Testis (tissue), 3 donors: ENCODE results near the gene NCK1. TPM values are rescaled to one million over a fixed set of nuclear protein-coding genes. Genes with fewer than 3 reads are reported as not detected.

Experiments used
- DNase-seq: peaks from one replicate; pipeline ENCODE4 v3.0.0-alpha.2; 2019
- H3K27ac ChIP-seq, 2 donors: fragments of 200-600 bp; sonication (generic); one replicate each; pipeline ENCODE4 v1.5.1; 2019
- H3K27me3 ChIP-seq: fragments of 200-600 bp; sonication (generic); one replicate; pipeline ENCODE4 v1.5.1; 2019
- H3K36me3 ChIP-seq: fragments of 200-600 bp; sonication (generic); one replicate; pipeline ENCODE4 v1.5.1; 2017; ENCODE audit warnings: low read depth; ENCODE audit errors: missing control alignments
- H3K4me1 ChIP-seq: fragments of 200-600 bp; sonication (generic); one replicate; pipeline ENCODE4 v1.5.1; 2019
- H3K4me3 ChIP-seq, 2 donors: fragments of 200-600 bp; sonication (generic); one replicate each; pipeline ENCODE4 v1.5.1; 2017 to 2019
- H3K9me3 ChIP-seq: fragments of 200-600 bp; sonication (generic); one replicate; pipeline ENCODE4 v1.5.1; 2017
- POLR2A ChIP-seq: fragments of 450-650 bp; IDR thresholded peaks from one replicate; pipeline ENCODE4 v1.6.1; 2017; ENCODE audit warnings: antibody characterized with exemption, mild to moderate bottlenecking, moderate library complexity
- WGBS, 2 donors: methylation state at CpG; one replicate each; pipeline ENCODE4 v1.1.5; 2018; 5-methylcytosine and 5-hydroxymethylcytosine counted together
- intact Hi-C: fragments of 100-400 bp; cut with DNase I; formaldehyde crosslinking; loops from one replicate; pipeline ENCODE4 v1.15.1; 2023; ENCODE audit warnings: low total_unique reads
- polyA plus RNA-seq: library from polyadenylated mRNA; stranded (reverse); fragments of 350-450 nt; fragmentation: Illumina TruSeq; extraction: RNeasy Lipid Tissue Mini Kit (QIAGEN cat#74804); gene quantifications from one replicate; pipeline ENCODE4 v1.2.3, GENCODE V29; 2014; ENCODE audit warnings: low read depth, low replicate concordance; ENCODE audit not compliant: insufficient read depth
- total RNA-seq, 2 donors: library from RNA; depleted of rRNA; stranded (reverse); fragments of >200 nt; gene quantifications; one replicate each; pipeline ENCODE4 v1.2.3, GENCODE V29; 2016
- TF ChIP-seq, protein P1 (sequence below), 3 experiments: fragments of 450-650 bp in 2 of 3; fragments of 200-600 bp in 1 of 3; sonication (generic) in 1 of 3; IDR thresholded peaks; one replicate each; pipeline ENCODE4 v1.5.1; 2016 to 2019; ENCODE audit warnings: antibody characterized with exemption in 3 of 3, mild to moderate bottlenecking in 2 of 3, moderate library complexity in 1 of 3

The NCK1 gene
- total and polyA plus RNA-seq, 3 donors from 2014 or later = 31.1 to 45.0 (median 42.7) TPM

DNA sequence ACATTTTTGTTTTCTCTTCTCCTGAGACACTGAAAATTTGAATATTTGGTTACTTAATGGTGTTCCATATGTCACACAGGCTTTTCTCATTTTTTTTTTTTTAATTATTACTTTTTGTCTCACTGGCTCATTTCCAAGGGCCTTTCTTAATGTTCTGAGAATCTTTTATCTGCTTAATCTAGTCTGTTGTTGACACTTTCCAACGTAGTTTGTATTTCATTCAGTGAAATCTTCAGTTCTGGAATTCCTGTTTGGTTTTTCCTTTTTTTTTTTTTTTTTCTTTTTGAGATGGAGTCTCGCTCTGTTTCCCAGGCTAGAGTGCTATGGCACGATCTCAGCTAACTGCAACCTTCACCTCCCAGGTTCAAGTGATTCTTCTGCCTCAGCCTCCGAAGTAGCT, 42.7 kb downstream of the NCK1 start:
- no peak for TF ChIP-seq POLR2A
- TF ChIP-seq, protein P1, sequence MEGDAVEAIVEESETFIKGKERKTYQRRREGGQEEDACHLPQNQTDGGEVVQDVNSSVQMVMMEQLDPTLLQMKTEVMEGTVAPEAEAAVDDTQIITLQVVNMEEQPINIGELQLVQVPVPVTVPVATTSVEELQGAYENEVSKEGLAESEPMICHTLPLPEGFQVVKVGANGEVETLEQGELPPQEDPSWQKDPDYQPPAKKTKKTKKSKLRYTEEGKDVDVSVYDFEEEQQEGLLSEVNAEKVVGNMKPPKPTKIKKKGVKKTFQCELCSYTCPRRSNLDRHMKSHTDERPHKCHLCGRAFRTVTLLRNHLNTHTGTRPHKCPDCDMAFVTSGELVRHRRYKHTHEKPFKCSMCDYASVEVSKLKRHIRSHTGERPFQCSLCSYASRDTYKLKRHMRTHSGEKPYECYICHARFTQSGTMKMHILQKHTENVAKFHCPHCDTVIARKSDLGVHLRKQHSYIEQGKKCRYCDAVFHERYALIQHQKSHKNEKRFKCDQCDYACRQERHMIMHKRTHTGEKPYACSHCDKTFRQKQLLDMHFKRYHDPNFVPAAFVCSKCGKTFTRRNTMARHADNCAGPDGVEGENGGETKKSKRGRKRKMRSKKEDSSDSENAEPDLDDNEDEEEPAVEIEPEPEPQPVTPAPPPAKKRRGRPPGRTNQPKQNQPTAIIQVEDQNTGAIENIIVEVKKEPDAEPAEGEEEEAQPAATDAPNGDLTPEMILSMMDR (IDR thresholded peaks at IDR 0.05) = no peak
- Histone ChIP-seq H3K27ac (no peak overlapping the region), H3K9me3 (no peaks in the 10 kb centered on the region), H3K4me1 (no peaks in the 10 kb centered on the region), H3K36me3 (no peaks in the 10 kb centered on the region), H3K4me3 (no peak overlapping the region), H3K27me3 (no peaks in the 10 kb centered on the region)
- intact Hi-C loops = no loop called here
- DNase-seq = no peak
- 71 to 75% methylated on average over 4 of the region's 4 CpGs for WGBS, 2 donors

DNA sequence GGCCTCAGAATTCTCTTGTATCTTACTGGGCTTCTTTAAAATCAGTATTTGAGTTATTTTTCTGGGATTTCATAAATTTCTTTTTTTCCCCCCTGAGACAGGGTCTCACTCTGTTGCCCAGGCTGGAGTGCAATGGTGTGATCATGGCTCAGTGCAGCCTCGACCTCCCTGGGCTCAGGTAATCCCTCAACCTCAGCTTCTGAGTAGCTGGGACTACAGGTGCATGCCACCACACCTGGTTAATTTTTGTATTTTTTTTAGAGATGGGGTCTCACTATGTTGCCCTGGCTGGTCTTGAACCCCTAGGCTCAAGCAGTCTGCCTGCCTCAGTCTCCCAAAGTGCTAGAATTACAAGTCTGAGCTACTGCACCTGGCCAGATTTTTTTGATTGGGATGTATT, 43.5 kb downstream of the NCK1 start:
- H3K27me3 ChIP-seq = no peaks in the 10 kb centered on the region
- no peak for TF ChIP-seq POLR2A
- TF ChIP-seq, protein P1 (IDR thresholded peaks at IDR 0.05) = no peak
- intact Hi-C loops = no loop called here
- no peaks in the 10 kb centered on the region for H3K9me3 ChIP-seq
- no peaks in the 10 kb centered on the region for H3K4me1 ChIP-seq
- 92 to 100% methylated on average over 1 of the region's 1 CpG for WGBS, 2 donors
- no peaks in the 10 kb centered on the region for H3K36me3 ChIP-seq
- H3K27ac ChIP-seq = no peak overlapping the region
- no peak overlapping the region for H3K4me3 ChIP-seq
- no peak for DNase-seq

DNA sequence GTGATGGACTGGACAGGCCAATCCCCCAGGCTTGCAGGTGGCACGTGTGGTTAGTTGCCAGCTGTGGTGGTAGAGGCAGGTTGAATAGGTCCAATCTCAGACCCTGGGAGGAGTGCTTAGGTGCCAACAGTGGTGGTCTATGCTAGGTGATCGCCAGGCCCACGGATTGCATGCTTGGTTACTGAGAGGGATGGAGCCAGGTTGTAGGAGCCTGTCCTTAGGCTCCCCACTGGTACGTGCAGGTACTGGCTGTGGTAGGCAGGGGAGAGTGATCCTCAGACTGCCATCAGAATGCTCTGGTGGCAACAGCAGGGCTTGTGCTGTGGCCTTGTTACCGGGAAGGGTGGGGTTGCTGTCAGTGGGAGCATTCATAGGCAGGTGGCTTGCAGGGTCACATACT, 44.7 kb downstream of the NCK1 start:
- H3K9me3 ChIP-seq = no peaks in the 10 kb centered on the region
- TF ChIP-seq, protein P1 (IDR thresholded peaks at IDR 0.05) = no peak
- TF ChIP-seq POLR2A = no peak
- no peaks in the 10 kb centered on the region for H3K36me3 ChIP-seq
- no peak for DNase-seq
- WGBS, 2 donors = 76% methylated on average over 5 of the region's 5 CpGs; no CpG with 5 or more reads in 1 of the 2 donors
- H3K27ac ChIP-seq = no peak overlapping the region
- no peaks in the 10 kb centered on the region for H3K4me1 ChIP-seq
- intact Hi-C loops = no loop called here
- H3K4me3 ChIP-seq = no peak overlapping the region
- no peaks in the 10 kb centered on the region for H3K27me3 ChIP-seq

DNA sequence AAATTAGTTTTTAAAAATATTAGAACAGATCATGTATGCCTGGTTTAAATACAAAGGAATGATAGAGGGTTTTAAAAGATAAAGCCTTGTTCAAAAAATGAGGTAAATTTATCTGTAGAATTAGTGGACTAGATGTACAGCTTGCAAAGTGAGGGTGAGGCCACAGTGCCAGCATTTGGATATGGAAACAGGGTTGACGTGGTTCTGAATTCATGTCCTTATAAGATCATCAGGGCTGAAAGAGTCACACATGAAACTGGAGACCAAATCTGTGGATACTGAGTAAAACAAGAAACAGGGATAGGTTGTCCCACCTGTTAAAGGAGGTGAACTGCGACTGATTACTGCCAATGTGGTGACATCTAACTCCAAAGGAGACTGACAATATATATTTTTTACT, 46.3 kb downstream of the NCK1 start:
- no peak for TF ChIP-seq POLR2A
- TF ChIP-seq, protein P1 (IDR thresholded peaks at IDR 0.05) = no peak
- no peaks in the 10 kb centered on the region for H3K9me3 ChIP-seq
- H3K27me3 ChIP-seq = no peaks in the 10 kb centered on the region
- no peaks in the 10 kb centered on the region for H3K36me3 ChIP-seq
- no peak overlapping the region for H3K4me3 ChIP-seq
- 84% methylated on average over 2 of the region's 2 CpGs for WGBS, 2 donors
- intact Hi-C loops = no loop called here
- DNase-seq = no peak
- H3K27ac ChIP-seq = no peak overlapping the region
- H3K4me1 ChIP-seq = no peaks in the 10 kb centered on the region

DNA sequence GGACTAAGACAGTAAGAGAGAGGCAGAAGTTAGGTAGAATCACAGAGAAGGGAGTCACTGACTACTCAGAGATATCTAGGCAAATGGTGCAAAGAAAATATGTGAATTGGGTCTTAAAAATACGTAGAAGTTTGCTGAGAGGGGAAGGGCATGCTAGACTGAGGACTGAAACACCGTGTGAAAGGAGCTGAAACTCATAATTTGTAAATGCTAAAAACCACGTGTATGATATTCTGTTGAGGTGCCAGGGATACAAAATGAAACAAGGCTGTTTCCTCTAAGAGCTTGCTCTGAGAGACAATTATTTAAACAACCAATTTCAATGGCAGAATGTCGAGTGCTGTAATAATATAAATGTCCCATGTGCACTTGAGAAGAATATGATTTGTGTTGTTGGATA, 47.2 kb downstream of the NCK1 start:
- no peak for DNase-seq
- Histone ChIP-seq H3K9me3 (no peaks in the 10 kb centered on the region), H3K27me3 (no peaks in the 10 kb centered on the region), H3K27ac (no peak overlapping the region), H3K4me3 (no peak overlapping the region), H3K4me1 (peaks cover 2% of the 10 kb centered on the region), H3K36me3 (no peaks in the 10 kb centered on the region)
- 78 to 82% methylated on average over 4 of the region's 4 CpGs for WGBS, 2 donors
- intact Hi-C loops = no loop called here
- TF ChIP-seq POLR2A = no peak
- TF ChIP-seq, protein P1 (IDR thresholded peaks at IDR 0.05) = no peak
